ENCODE results near the gene NDRG2. TPM values are rescaled to one million over a fixed set of nuclear protein-coding genes. Genes with fewer than 3 reads are reported as not detected.

NDRG2 gene
- total and polyA plus RNA-seq, 7 donors: 328 to 2,087 (median 762) TPM

DNA sequence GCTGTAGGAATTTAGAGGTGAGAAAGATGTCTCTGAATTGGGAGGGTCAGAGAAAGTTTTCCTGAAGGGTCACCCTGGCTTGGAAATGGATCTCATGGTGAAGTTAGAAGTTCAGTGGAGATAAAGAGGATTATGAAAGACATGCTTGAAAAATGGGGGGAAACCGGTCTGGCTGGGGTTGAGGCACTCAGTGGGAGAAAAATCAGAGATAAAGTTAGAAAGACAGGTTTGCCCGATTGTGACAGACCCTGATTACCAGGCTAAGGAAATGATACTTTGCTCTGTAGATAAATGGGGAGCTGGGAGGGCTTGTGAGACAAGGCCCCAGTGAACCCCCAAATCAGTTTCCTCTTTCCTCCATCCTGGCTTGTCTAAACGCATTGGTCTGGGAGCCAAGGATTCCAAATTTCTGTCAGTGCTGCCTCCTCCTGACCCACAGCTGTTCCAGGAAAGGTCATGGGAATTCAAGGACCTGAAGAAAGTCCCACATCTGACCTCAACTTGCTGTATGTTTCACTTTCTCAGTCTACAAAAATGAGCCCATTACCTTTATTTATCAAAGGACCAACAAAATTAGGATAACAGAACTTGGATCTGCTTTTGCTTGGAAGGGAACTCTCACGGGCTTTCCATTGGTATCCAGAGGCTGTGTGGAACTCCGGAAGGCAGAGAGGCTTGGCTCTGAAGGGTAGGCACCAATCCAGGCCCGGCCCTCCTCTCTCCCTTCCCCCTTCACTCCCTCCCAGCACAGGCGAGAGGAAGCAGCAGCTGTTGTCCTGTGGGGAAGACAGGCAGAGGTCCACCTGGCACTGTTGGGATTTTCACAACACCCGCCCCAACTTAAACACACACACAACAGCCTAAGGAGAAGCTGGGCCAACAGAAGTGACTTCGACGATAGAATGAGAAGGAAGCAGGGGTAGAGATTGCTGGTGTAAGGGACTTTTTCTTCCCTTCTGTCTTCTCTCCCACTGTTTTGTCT is 13.9 kb upstream of the NDRG2 start:
- Histone ChIP-seq H3K36me3 (ENCODE audit: insufficient read depth in 1 of 2, low read depth in 1 of 2) (no peaks in the 10 kb centered on the region), H3K27me3 (ENCODE audit: insufficient read depth in 3 of 3, low read length in 2 of 3) (no peaks in the 10 kb centered on the region), H3K4me1 (peaks cover 65% of the 10 kb centered on the region), H3K4me3 (peak overlapping the region; percentile 36), H3K9me3 (no peaks in the 10 kb centered on the region), H3K27ac (peak overlapping the region; percentile 84)
- WGBS, 3 donors: 6 to 11% (median 10%) methylated on average over 10 of the region's 10 CpGs
- DNase-seq (peak; percentile 90 to 96), ATAC-seq (peak; percentile 91 to 95 (median 92))
- TF ChIP-seq, protein P1, sequence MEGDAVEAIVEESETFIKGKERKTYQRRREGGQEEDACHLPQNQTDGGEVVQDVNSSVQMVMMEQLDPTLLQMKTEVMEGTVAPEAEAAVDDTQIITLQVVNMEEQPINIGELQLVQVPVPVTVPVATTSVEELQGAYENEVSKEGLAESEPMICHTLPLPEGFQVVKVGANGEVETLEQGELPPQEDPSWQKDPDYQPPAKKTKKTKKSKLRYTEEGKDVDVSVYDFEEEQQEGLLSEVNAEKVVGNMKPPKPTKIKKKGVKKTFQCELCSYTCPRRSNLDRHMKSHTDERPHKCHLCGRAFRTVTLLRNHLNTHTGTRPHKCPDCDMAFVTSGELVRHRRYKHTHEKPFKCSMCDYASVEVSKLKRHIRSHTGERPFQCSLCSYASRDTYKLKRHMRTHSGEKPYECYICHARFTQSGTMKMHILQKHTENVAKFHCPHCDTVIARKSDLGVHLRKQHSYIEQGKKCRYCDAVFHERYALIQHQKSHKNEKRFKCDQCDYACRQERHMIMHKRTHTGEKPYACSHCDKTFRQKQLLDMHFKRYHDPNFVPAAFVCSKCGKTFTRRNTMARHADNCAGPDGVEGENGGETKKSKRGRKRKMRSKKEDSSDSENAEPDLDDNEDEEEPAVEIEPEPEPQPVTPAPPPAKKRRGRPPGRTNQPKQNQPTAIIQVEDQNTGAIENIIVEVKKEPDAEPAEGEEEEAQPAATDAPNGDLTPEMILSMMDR (IDR thresholded peaks at IDR 0.05): no peak
- intact Hi-C loops (cut with DNase I): loop anchor here (1.0 kb wide), 2 partner anchors 13 to 24 kb away; partner anchors contain the start of gene NDRG2 (in 1 of the 2)

DNA sequence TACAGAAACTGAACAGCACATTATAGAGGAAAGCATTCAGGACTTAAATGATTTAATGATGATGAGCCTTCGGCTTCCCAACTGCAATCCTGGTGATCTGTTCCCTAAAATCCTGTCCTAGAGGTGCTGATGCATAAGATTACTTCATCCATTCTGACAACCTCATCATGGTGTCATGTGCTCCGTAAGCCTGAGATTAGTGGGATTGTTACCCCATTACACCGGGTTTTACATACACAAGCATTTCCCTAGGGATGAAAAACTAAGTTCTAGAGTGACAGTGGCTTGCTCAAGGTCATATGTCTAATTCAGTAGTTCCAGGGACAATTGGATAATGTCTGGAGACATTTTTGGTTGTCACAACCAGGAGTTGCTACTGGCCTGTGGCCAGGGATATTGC is 12.3 kb upstream of the NDRG2 start:
- no peak for ATAC-seq
- TF ChIP-seq, protein P1 (IDR thresholded peaks at IDR 0.05): no peak
- WGBS, 3 donors: 48 to 68% (median 51%) methylated on average over 3 of the region's 3 CpGs
- Histone ChIP-seq H3K27me3 (ENCODE audit: insufficient read depth in 3 of 3, low read length in 2 of 3) (no peaks in the 10 kb centered on the region), H3K27ac (peak overlapping the region; percentile 28), H3K4me3 (no peak overlapping the region), H3K4me1 (peaks cover 49% of the 10 kb centered on the region), H3K36me3 (ENCODE audit: insufficient read depth in 1 of 2, low read depth in 1 of 2) (no peaks in the 10 kb centered on the region), H3K9me3 (no peaks in the 10 kb centered on the region)
- intact Hi-C loops (cut with DNase I): no loop called here
- no peak for DNase-seq

DNA sequence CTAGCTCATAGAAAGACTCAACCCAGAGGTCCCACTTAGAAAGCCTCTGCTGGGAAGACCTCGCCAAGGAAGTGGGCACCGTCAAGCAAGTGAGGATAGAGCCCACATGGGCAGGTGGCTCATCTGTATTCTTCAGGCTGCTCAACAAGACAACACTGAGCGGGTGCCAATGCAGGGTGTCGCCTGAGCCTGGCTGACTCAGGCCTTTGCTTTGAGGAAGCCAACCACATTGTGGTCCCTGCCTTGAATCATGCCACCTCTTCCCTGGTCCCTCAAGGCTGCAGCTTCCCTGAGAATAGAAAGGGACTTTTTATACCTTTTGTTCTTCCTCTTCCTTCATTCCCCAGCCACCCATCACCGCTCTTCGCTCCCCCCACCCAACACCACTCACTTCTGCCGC is 11.9 kb upstream of the NDRG2 start:
- no peaks in the 10 kb centered on the region for H3K9me3 ChIP-seq
- intact Hi-C loops (cut with DNase I): no loop called here
- no peak overlapping the region for H3K4me3 ChIP-seq
- TF ChIP-seq, protein P1 (IDR thresholded peaks at IDR 0.05): no peak
- 76 to 89% (median 83%) methylated on average over 7 of the region's 7 CpGs for WGBS, 3 donors
- DNase-seq (no peak), ATAC-seq (peak in 1 of 4 donors; percentile 15)
- H3K36me3 ChIP-seq (ENCODE audit: insufficient read depth in 1 of 2, low read depth in 1 of 2): no peaks in the 10 kb centered on the region
- H3K27ac ChIP-seq: peak overlapping the region; percentile 28
- no peaks in the 10 kb centered on the region for H3K27me3 ChIP-seq (ENCODE audit: insufficient read depth in 3 of 3, low read length in 2 of 3)
- H3K4me1 ChIP-seq: peaks cover 46% of the 10 kb centered on the region

DNA sequence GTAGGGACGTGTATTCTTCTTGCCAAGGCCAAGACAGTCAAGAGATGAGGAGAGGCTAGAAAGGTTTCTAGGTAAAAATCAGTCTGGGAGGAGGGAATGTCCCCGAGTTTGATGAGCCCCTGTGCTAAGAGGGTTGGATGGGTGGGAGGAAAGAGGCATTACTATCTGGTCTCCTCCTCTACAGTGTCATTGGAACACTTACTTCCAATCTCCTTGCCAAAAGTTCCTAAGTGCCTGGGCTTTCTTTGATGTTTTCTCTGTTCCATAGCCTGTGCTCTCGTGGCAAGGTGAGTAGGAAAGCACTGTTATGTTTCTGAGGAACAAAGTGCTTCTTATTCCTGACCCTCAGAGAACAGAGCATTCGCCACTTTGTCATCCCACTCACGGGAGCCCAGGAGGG is 9.8 kb upstream of the NDRG2 start, which contains the start of gene RNASE13:
Gene RNASE13 (minus strand): TSS at position 101 of the 400 bp plus-strand sequence. CDS start 519 bp downstream, outside the sequence.
- no peak for ATAC-seq
- no peaks in the 10 kb centered on the region for H3K36me3 ChIP-seq (ENCODE audit: insufficient read depth in 1 of 2, low read depth in 1 of 2)
- TF ChIP-seq, protein P1 (IDR thresholded peaks at IDR 0.05): no peak
- no peaks in the 10 kb centered on the region for H3K27me3 ChIP-seq (ENCODE audit: insufficient read depth in 3 of 3, low read length in 2 of 3)
- DNase-seq: no peak
- peaks cover 29% of the 10 kb centered on the region for H3K4me1 ChIP-seq
- H3K4me3 ChIP-seq: no peak within 1 kb of the TSS
- 72 to 82% (median 76%) methylated on average over 5 of the region's 5 CpGs for WGBS, 3 donors
- intact Hi-C loops (cut with DNase I): no loop called here
- H3K9me3 ChIP-seq: no peaks in the 10 kb centered on the region
- no peak within 1 kb of the TSS for H3K27ac ChIP-seq

Data from psoas muscle (tissue), 8 donors.